ACC112 (cell line): ENCODE data around the gene TEX38.
A peak's percentile ranks its signal among the peaks of the same experiment; 100 is the strongest.
"Not testable (repeated sequence)": the region's sequence is repeated elsewhere in the genome, so short reads cannot be mapped to it uniquely, and the experiment has no call there.

Experiments
- H2AFZ ChIP-seq: fragments of 200-600 bp; sonication (generic); one replicate; pipeline ENCODE4 v1.6.0; 2017; ENCODE audit warnings: antibody characterized with exemption, low read length; ENCODE audit not compliant: unreplicated experiment
- H3K27ac ChIP-seq: fragments of 200-600 bp; sonication (generic); 2 replicates; pipeline ENCODE4 v1.5.1; 2014; ENCODE audit warnings: low read depth, mild to moderate bottlenecking, antibody characterized with exemption, low read length, moderate library complexity
- H3K27me3 ChIP-seq: fragments of 200-600 bp; sonication (generic); 2 replicates; pipeline ENCODE4 v1.6.1; 2014; ENCODE audit warnings: mild to moderate bottlenecking, antibody characterized with exemption, low read length, moderate library complexity, mixed read lengths; ENCODE audit not compliant: insufficient read depth
- H3K36me3 ChIP-seq: fragments of 200-600 bp; sonication (generic); 2 replicates; pipeline ENCODE4 v1.6.1; 2016; ENCODE audit warnings: mild to moderate bottlenecking, antibody characterized with exemption, low read length, moderate library complexity, mixed read lengths; ENCODE audit not compliant: insufficient read depth
- H3K4me1 ChIP-seq: fragments of 200-600 bp; sonication (generic); one replicate; pipeline ENCODE4 v1.6.1; 2016; ENCODE audit warnings: low read length, mixed read lengths; ENCODE audit not compliant: insufficient read depth, unreplicated experiment, control insufficient read depth
- H3K4me3 ChIP-seq: fragments of 200-600 bp; sonication (generic); 2 replicates; pipeline ENCODE4 v1.5.1; 2014; ENCODE audit warnings: mild to moderate bottlenecking, low read depth, low read length
- H3K79me2 ChIP-seq: fragments of 200-600 bp; sonication (generic); one replicate; pipeline ENCODE4 v1.6.0; 2016; ENCODE audit warnings: low read length; ENCODE audit not compliant: control insufficient read depth, unreplicated experiment, insufficient read depth

TEX38 gene

DNA sequence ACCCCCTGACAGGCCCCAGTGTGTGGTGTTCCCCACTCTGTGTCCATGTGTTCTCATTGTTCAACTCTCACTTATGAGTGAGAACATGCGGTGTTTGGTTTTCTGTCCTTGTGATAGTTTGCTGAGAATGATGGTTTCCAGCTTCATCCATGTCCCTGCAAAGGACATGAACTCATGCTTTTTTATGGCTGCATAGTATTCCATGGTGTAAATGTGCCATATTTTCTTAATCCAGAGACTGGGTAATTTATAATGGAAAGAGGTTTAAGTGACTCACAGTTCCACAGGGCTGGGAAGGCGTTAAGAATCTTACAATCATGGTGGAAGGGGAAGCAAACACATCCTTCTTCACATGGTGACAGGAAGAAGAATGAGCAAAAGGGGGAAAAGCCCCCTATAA lies 17.0 kb upstream of the TEX38 start:
- not testable (repeated sequence) for H3K4me3 ChIP-seq, H3K4me1 ChIP-seq, H3K27me3 ChIP-seq, H2AFZ ChIP-seq, H3K79me2 ChIP-seq, H3K27ac ChIP-seq
- H3K36me3 ChIP-seq, result peaks cover 50% of the 10 kb centered on the region

GRCh38 chr1:46655848-46656247 lies 15.8 kb upstream of the TEX38 start:
- H3K79me2 ChIP-seq, result no peaks in the 10 kb centered on the region
- H3K36me3 ChIP-seq, result peaks cover 40% of the 10 kb centered on the region
- H3K27ac ChIP-seq, result no peak overlapping the region

DNA sequence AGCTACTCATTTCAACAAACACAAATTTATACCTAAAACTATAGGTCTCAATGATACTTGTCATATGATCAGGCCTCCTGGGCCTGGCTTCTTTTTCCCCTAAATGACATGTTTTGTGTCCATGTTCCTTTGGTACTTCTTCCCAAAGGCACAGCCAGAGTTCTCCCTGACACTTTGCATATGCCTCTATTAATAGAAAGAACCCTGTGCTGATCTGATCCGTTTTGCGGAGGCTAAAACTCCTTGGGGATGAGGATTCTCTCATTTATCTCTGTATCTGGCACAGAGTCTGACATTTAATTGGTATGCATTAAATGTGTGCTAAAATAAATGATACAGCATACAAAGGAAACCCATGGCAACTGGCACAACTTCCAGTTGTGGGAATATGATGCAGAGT lies 15.0 kb upstream of the TEX38 start:
- no peaks in the 10 kb centered on the region for H3K4me1 ChIP-seq
- H3K27ac ChIP-seq, result no peak overlapping the region
- no peaks in the 10 kb centered on the region for H3K79me2 ChIP-seq
- H3K27me3 ChIP-seq, result no peaks in the 10 kb centered on the region
- H3K4me3 ChIP-seq, result no peak overlapping the region
- H3K36me3 ChIP-seq, result peaks cover 40% of the 10 kb centered on the region
- no peak overlapping the region for H2AFZ ChIP-seq

More at GRCh38 chr1:46655848-46656247, 15.8 kb upstream of the TEX38 start:
- Histone ChIP-seq H2AFZ (no peak overlapping the region), H3K4me1 (no peaks in the 10 kb centered on the region), H3K27me3 (no peaks in the 10 kb centered on the region), H3K4me3 (no peak overlapping the region)

GRCh38 chr1:46657775-46658174 lies 13.9 kb upstream of the TEX38 start:
- H3K27ac ChIP-seq, result no peak overlapping the region
- peaks cover 32% of the 10 kb centered on the region for H3K36me3 ChIP-seq
- no peaks in the 10 kb centered on the region for H3K27me3 ChIP-seq
- H2AFZ ChIP-seq, result no peak overlapping the region
- H3K4me3 ChIP-seq, result no peak overlapping the region
- H3K4me1 ChIP-seq, result no peaks in the 10 kb centered on the region
- H3K79me2 ChIP-seq, result no peaks in the 10 kb centered on the region

DNA sequence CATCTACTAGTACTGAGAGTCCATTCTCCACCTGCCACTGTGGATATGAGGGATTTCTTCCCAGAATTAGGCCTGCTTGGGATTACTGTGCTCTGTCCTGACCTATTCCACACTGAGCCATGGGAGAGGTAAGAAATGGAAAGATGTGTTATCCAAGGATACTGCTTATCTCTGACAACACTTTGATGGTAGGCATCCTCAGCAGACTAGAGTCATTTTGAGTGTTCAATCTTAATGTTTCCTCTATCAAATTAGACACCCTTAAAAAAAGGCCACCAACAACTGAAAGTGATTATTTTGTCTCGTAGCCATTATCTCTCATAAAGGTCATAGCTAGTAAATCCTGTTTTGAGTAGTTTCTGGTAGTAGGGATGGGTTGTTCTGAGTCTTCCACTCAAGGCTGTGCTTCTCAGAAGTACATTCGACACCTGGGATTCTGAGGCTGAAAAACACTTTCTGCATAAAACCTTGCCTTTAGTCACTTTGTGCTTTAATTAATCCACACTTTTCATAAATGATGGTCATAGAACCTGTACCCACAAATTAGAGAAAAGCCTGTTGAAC lies 12.3 kb upstream of the TEX38 start:
- H2AFZ ChIP-seq, result no peak overlapping the region
- no peaks in the 10 kb centered on the region for H3K79me2 ChIP-seq
- no peaks in the 10 kb centered on the region for H3K27me3 ChIP-seq
- H3K27ac ChIP-seq, result no peak overlapping the region
- peaks cover 33% of the 10 kb centered on the region for H3K36me3 ChIP-seq
- no peak overlapping the region for H3K4me3 ChIP-seq
- no peaks in the 10 kb centered on the region for H3K4me1 ChIP-seq

- H3K4me3 ChIP-seq, H3K27ac ChIP-seq, H2AFZ ChIP-seq, H3K4me1 ChIP-seq, H3K79me2 ChIP-seq, H3K27me3 ChIP-seq: not testable (repeated sequence)
- peaks cover 28% of the 10 kb centered on the region for H3K36me3 ChIP-seq
Observed at GRCh38 chr1:46660116-46660515, 11.5 kb upstream of the TEX38 start.

GRCh38 chr1:46662919-46663318 lies 8.7 kb upstream of the TEX38 start:
- H2AFZ ChIP-seq, H3K27ac ChIP-seq, H3K4me3 ChIP-seq, H3K36me3 ChIP-seq, H3K27me3 ChIP-seq: not testable (repeated sequence)
- peaks cover 11% of the 10 kb centered on the region for H3K4me1 ChIP-seq
- H3K79me2 ChIP-seq, result peaks cover 14% of the 10 kb centered on the region

DNA sequence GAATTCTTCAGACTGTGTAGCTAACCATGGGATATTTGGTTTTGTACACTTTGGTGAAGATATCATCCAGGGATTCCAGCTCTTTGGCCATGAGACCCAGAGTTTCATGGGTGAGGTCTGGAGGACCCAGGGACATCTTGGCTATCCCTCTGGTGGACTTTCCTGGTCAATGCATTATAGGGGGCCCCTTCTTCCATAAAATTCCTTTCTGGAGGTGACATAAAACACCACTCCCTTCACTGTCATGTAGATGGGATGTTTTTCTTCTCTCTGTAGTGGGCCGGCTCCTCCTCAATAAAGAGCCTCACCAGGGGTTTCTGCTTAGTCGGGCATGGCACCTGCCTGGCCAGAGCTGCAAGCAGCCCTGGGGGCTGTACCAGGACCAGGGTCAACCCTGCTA lies 5.7 kb upstream of the TEX38 start:
- Histone ChIP-seq H3K4me3 (no peak overlapping the region), H3K36me3 (peaks cover 5% of the 10 kb centered on the region), H3K79me2 (peaks cover 14% of the 10 kb centered on the region), H3K4me1 (peaks cover 11% of the 10 kb centered on the region), H2AFZ (no peak overlapping the region), H3K27ac (no peak overlapping the region), H3K27me3 (no peaks in the 10 kb centered on the region)

DNA sequence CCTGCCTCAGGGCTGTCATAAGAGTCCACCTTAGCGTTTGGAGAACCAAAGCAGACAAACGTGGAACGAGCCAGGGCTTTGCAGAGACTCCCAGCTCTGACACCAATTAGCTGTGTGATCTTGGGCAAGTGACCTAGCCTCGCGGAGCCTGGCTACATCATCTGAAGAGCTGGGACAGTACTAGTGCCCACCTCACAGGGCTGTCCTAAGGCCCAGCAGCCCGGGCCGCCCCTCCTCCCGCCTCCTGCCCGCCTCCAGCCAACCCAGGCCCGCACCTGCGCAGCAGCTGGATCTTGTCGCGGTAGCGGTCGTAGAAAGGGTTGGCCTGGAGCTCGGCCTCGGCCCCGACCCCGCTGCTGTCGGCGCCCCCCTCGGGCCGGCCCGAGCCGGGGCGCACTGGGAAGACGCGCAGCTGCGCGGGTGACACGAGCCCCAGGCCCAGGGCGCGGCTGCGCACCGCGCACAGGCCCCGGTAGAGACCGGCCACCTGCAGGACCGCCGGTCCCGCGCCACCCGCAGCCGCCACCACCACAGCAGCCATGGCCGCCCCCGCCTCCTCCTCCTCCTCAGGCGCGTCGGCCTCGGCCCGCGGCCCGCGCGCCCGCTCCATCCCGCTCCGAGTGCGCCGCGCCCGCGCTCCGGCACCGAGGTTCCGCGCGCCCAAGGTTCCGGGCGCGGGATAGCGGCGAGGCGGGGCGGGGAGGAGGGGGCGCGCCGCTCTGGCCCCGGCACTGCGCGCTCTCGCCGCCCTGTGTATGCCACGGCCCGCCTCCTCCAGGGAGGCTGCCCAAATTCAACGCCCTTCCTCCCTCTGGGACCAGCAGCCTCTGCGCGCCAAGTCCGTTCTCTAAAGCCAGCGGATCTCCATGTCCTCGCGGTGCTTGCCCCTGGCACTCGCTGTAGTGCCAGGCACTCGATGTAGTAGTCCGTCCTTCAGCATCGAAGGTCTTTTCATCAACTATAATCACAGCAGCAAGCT lies 3.6 kb upstream of the TEX38 start, which contains the start of gene ATPAF1:
TSS of gene ATPAF1 (minus strand) at position 583 of the 979 bp plus-strand sequence. CDS start at position 541, 42 bp downstream.
- H3K4me1 ChIP-seq, result peaks cover 11% of the 10 kb centered on the region
- peak within 1 kb of the TSS; percentile 93 for H2AFZ ChIP-seq
- no peak within 1 kb of the TSS for H3K27ac ChIP-seq
- H3K27me3 ChIP-seq, result no peaks in the 10 kb centered on the region
- peaks cover 14% of the 10 kb centered on the region for H3K79me2 ChIP-seq
- peak within 1 kb of the TSS; percentile 88 for H3K4me3 ChIP-seq
- H3K36me3 ChIP-seq, result peaks cover 5% of the 10 kb centered on the region

GRCh38 chr1:46670134-46670533 lies 1.5 kb upstream of the TEX38 start:
- Histone ChIP-seq H3K79me2 (peaks cover 14% of the 10 kb centered on the region), H3K27me3 (no peaks in the 10 kb centered on the region), H3K27ac (no peak overlapping the region), H3K4me1 (peaks cover 17% of the 10 kb centered on the region), H3K4me3 (no peak overlapping the region), H3K36me3 (no peaks in the 10 kb centered on the region), H2AFZ (no peak overlapping the region)

DNA sequence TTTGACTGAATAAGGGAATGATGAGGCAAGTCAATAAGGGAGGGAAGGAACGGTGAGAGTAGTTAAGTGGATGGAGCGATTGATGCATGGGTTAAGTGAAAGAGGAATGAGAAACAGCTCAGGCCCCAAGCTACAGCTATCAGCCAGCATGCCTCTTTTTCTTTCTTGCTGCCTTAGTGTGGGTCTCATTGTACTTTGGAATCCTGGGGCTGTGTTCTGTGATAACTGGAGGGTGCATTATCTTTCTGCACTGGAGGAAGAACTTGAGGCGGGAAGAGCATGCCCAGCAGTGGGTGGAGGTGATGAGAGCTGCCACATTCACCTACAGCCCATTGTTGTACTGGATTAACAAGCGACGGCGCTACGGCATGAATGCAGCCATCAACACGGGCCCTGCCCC lies 1.0 kb downstream of the TEX38 start:
- Histone ChIP-seq H3K27me3 (no peaks in the 10 kb centered on the region), H3K27ac (no peak overlapping the region), H3K79me2 (peaks cover 2% of the 10 kb centered on the region), H2AFZ (no peak overlapping the region), H3K4me3 (no peak overlapping the region), H3K36me3 (no peaks in the 10 kb centered on the region; the same call in 1 of the 2 replicates), H3K4me1 (peaks cover 12% of the 10 kb centered on the region)
